Skin epidermis (tissue), 12 donors: ENCODE results near the gene FBXO44.
A peak's percentile ranks its signal among the peaks of the same experiment; 100 is the strongest.
"Not testable (repeated sequence)": the region's sequence is repeated elsewhere in the genome, so short reads cannot be mapped to it uniquely, and the experiment has no call there.

Experiments used
- H3K27ac ChIP-seq, 21 experiments: fragments of 200-600 bp; sonication (generic) in 11 of 21; one replicate each; pipeline ENCODE4 v1.5.0; 2020; ENCODE audit warnings: mild to moderate bottlenecking in 3 of 21, inconsistent platforms in 2 of 21, moderate library complexity in 2 of 21
- H3K4me3 ChIP-seq, 7 experiments: fragments of 200-600 bp; sonication (generic) in 2 of 7; one replicate each; pipeline ENCODE4 v1.5.0; 2020; ENCODE audit warnings: inconsistent platforms in 2 of 7, mild to moderate bottlenecking in 2 of 7, moderate library complexity in 1 of 7

Gene FBXO44, protein sequence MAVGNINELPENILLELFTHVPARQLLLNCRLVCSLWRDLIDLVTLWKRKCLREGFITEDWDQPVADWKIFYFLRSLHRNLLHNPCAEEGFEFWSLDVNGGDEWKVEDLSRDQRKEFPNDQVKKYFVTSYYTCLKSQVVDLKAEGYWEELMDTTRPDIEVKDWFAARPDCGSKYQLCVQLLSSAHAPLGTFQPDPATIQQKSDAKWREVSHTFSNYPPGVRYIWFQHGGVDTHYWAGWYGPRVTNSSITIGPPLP

GRCh38 chr1:11654137-11654938, at the start of gene FBXO44, which contains the start of gene FBXO2:
Gene FBXO44 (plus strand): TSS chr1:11654877. CDS start chr1:11655836, 959 bp downstream.
Gene FBXO2 (minus strand): TSS chr1:11654429. CDS start chr1:11654340, 89 bp downstream.
- H3K27ac ChIP-seq = peak within 1 kb of the TSS in 19 of 21 experiments; percentile 4 to 87 (median 69)
- peak within 1 kb of the TSS; percentile 56 to 83 (median 67) for H3K4me3 ChIP-seq

GRCh38 chr1:11606775-11607174, 47.9 kb upstream of the FBXO44 start:
- Histone ChIP-seq H3K4me3 (no peak overlapping the region), H3K27ac (no peak overlapping the region)

DNA sequence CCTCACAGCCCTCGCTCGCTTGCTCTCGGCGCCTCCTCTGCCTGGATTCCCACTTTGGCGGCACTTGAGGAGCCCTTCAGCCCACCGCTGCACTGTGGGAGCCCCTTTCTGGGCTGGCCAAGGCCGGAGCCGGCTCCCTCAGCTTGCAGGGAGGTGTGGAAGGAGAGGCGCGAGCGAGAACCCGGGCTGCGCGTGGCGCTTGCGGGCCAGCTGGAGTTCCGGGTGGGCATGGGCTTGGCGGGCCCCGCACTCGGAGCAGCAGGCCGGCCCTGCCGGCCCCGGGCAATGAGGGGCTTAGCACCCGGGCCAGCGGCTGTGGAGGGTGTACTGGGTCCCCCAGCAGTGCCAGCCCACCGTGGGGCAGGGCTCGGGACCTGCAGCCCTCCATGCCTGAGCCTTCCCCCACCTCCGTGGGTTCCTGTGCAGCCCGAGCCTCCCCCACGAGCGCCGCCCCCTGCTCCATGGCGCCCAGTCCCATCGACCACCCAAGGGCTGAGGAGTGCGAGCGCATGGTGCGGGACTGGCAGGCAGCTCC, 46.0 kb upstream of the FBXO44 start:
- not testable (repeated sequence) for H3K27ac ChIP-seq, H3K4me3 ChIP-seq

GRCh38 chr1:11609378-11609777, 45.3 kb upstream of the FBXO44 start:
- not testable (repeated sequence) for H3K27ac ChIP-seq

GRCh38 chr1:11610629-11611180, 44.0 kb upstream of the FBXO44 start:
- no peak overlapping the region for H3K4me3 ChIP-seq

More at GRCh38 chr1:11609378-11609777, 45.3 kb upstream of the FBXO44 start:
- not testable (repeated sequence) for H3K4me3 ChIP-seq

DNA sequence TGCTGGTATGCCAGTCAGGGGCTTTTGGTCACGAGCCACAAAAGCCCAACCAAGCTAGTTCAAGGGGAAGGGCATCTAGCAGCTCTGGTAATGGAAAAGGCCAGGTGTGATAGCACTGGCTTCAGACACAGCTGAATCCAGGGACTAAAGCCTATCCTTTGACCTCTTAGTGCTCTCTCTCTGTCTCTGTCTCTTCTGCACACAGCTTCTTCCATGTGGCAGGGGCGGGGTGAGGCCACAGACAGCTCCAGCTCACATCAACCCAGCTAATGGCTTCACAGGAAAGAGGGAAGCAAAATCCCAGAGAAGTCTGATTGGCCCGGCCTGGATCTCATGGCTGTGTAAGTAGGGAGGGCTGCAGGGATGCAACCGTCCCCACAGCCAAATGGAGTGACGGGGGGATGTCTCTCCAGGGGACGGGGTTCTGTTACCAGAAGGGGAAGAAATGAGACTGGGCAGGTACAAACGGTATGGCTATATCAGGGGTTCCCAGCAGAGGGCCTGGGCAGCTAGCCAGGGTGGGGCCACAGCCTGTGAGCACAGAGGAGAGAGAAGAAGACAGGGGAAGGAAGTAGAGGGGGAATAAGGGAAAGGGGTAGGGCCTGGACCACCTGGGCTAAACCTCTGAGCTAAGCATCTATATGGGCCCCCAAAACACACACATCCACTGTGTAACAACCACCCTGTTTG, 42.9 kb upstream of the FBXO44 start:
- Histone ChIP-seq H3K4me3 (no peak overlapping the region), H3K27ac (no peak overlapping the region)

More at GRCh38 chr1:11610629-11611180, 44.0 kb upstream of the FBXO44 start:
- H3K27ac ChIP-seq = no peak overlapping the region

DNA sequence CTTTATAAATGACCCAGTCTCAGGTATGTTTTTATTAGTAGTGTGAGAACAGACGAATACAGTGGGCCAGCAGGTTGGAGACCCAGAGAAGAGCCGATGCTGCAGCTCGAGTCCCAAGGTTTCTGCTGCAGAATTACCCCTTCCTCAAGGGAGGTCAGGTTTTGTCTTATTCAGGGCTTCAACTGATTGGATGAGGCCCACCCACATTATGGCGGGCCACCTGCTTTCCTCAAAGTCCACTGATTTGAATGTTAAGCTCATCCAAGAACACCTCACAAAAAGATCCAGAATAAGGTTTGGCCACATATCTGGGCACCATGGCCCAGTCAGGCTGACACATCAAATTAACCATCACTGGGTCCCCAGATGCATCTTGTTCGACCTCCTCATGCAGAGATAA, 41.3 kb upstream of the FBXO44 start:
- Histone ChIP-seq H3K4me3 (no peak overlapping the region), H3K27ac (no peak overlapping the region)

GRCh38 chr1:11615090-11615489, 39.6 kb upstream of the FBXO44 start:
- Histone ChIP-seq H3K4me3 (no peak overlapping the region), H3K27ac (no peak overlapping the region)

- Histone ChIP-seq H3K4me3 (no peak overlapping the region), H3K27ac (no peak overlapping the region)
Observed at GRCh38 chr1:11616766-11617165, 37.9 kb upstream of the FBXO44 start.

DNA sequence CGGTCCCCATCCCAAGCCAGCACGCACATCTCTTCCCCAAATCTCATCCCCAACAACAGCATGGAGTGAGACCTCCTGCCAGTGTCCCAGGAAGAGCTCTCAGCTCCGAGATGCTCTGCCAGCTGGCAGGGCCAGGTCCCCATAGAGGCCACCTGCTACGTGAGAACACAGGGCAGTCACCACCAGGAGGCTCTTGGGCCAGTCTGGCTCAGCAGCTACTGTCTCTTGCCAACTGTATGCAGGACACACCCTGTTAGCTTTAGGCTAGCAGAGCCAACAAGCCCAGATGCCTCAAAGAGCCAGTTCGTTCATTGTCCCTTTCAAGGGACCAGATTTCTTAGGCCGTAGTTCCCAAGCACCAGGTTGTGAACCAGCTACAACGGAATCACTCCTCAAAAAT, 37.4 kb upstream of the FBXO44 start:
- Histone ChIP-seq H3K27ac (no peak overlapping the region), H3K4me3 (no peak overlapping the region)

DNA sequence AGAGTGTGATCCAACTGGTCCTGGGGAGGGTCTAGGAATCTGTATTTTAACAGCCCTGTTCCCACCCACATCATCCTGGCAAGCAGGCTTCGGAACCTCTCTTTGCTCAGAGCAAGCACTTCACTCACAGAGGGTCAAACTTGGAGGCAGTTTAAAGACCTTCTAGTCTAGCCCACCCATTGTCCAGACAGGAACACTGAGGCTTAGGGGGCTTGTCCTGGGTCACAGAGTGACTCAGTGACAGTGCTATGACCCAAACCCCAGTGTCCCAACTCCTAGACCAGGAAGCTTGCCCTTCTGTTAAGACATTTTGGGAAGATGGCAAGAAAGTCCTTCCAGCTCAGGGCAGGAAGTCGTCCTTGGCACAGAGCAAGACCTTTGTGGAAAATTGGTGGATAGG, 36.9 kb upstream of the FBXO44 start:
- Histone ChIP-seq H3K4me3 (no peak overlapping the region), H3K27ac (no peak overlapping the region)

DNA sequence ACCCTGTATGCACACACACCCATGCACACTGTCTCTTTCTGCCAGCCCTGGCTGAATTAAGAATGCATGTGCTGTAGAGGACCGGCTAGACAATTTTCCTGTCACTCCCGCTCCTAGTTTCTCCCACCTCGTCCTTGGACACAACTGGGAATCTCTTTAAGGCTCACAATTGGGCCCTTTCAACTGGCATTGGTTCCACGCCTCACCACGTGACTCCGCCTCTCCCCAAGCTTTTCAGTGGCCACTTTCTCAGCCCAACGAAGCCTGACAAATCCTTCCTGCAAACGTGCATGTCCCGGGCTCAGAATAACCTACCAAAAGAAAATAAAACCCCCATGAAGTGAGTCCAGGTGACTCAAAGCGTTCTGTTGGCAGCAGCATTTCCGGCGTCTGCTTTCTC, 34.3 kb upstream of the FBXO44 start:
- H3K27ac ChIP-seq = no peak overlapping the region
- no peak overlapping the region for H3K4me3 ChIP-seq

DNA sequence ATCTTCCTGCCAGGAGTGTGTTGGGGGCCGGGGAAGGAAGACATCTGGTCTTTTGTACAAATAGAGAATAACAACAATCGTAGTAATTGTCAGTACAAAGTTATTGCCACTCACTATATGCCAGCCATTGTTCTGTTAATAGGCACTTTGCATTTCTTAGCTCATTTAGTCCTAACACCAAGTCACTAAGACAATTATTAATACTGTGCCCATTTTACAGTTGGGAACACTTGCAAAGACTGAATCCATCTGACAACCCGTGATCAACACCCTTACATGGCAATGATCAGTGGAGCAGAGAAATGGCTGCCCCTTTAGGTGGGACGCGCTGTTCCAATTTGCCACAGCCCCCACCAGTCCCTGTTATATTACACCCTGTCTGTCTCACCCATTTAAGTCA, 33.8 kb upstream of the FBXO44 start:
- no peak overlapping the region for H3K4me3 ChIP-seq
- H3K27ac ChIP-seq = no peak overlapping the region

- Histone ChIP-seq H3K27ac (no peak overlapping the region), H3K4me3 (no peak overlapping the region)
Observed at GRCh38 chr1:11622398-11622797, 32.3 kb upstream of the FBXO44 start.

DNA sequence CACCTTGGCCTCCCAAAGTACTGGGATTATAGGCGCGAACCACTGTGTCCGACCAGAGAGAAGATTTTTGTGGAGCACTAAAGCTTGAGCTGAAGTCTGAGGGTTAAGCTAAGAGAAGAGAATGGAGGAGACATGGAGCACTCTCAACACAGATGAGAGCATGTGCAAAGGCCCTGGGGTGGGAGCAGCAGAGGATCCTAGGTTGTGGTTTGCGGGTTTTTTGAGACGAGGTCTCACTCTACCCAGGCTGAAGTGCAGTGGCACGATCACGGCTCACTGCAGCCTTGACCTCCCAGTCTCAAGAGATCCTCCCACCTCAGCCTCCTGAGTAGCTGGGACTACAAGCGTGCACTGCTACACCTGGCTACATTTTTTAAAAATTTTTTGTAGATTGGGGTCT, 31.0 kb upstream of the FBXO44 start:
- H3K4me3 ChIP-seq = no peak overlapping the region
- no peak overlapping the region for H3K27ac ChIP-seq

DNA sequence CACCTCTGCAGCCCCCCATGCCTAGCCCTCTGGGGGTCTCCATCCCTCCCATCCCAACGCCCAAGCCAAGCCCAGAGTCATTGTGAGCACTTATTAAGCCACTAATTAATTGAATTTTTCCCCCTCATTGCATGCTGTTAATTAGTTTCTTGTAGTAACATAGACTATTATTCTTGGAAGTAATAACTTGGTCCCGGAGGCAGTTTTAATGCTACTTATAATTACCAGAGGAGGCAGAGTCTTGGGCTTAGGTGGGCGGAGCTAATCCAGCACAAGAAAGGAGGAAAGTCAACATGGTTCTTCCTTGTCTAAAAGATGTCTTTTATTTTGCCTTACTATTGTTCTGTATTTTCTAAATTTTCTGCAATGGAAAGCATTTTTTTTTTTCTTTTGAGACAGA, 28.1 kb upstream of the FBXO44 start:
- no peak overlapping the region for H3K4me3 ChIP-seq
- no peak overlapping the region for H3K27ac ChIP-seq

GRCh38 chr1:11628767-11629166, 25.9 kb upstream of the FBXO44 start:
- no peak overlapping the region for H3K27ac ChIP-seq
- no peak overlapping the region for H3K4me3 ChIP-seq

- H3K4me3 ChIP-seq = no peak overlapping the region
- H3K27ac ChIP-seq = no peak overlapping the region
Observed at GRCh38 chr1:11629184-11630016, 25.3 kb upstream of the FBXO44 start.
